A549 treated with AZD9567 at 1 μM for 4 hours (cell line): ENCODE measurements around the gene SLMAP. TPM values are rescaled to one million over a fixed set of nuclear protein-coding genes. Genes with fewer than 3 reads are reported as not detected.

Source experiments
- total RNA-seq: library from RNA; stranded (reverse); fragments of 200-300 nt; extraction: Qiagen RNA extraction; gene quantifications from 5 replicates; pipeline ENCODE4 v1.2.3, GENCODE V29; 2022; ENCODE audit not compliant: insufficient read depth

SLMAP gene
- total RNA-seq = 16.5 to 23.9 TPM (median 21.6 TPM) in 5 replicates

GRCh38 chr3:57755741-57756527 is at the start of gene SLMAP:
SLMAP (plus strand) TSS chr3:57756309; CDS start chr3:57757652, 1,343 bp downstream.

Other genes starting within 250 kb of the SLMAP start
- 0.01 to 0.09 TPM (median 0.08 TPM) in 4 of 5 replicates, not detected in the other for gene DNAH12, start 212.0 kb upstream of the SLMAP start, total RNA-seq
- gene PDE12, start 200.0 kb upstream of the SLMAP start, total RNA-seq = 14.6 to 16.3 TPM (median 15.9 TPM) in 5 replicates
- gene ARF4, start 159.0 kb upstream of the SLMAP start, total RNA-seq = 153 to 181 TPM (median 162 TPM) in 5 replicates
- gene DENND6A, start 63.2 kb upstream of the SLMAP start, total RNA-seq = 6.8 to 25.6 TPM (median 8.5 TPM) in 5 replicates